HG03139 (cell line): Measurements from ENCODE around the gene TRAPPC4.
"Not testable (repeated sequence)": the region's sequence is repeated elsewhere in the genome, so short reads cannot be mapped to it uniquely, and the experiment has no call there.

Experiments used
- ATAC-seq: cut with Tn5 transposase; IDR thresholded peaks from one replicate; pipeline ENCODE4 v1.9.1; 2021; ENCODE audit not compliant: unreplicated experiment

The TRAPPC4 gene

GRCh38 chr11:119012629-119013170, 5.9 kb upstream of the TRAPPC4 start:
- ATAC-seq, result no peak

DNA sequence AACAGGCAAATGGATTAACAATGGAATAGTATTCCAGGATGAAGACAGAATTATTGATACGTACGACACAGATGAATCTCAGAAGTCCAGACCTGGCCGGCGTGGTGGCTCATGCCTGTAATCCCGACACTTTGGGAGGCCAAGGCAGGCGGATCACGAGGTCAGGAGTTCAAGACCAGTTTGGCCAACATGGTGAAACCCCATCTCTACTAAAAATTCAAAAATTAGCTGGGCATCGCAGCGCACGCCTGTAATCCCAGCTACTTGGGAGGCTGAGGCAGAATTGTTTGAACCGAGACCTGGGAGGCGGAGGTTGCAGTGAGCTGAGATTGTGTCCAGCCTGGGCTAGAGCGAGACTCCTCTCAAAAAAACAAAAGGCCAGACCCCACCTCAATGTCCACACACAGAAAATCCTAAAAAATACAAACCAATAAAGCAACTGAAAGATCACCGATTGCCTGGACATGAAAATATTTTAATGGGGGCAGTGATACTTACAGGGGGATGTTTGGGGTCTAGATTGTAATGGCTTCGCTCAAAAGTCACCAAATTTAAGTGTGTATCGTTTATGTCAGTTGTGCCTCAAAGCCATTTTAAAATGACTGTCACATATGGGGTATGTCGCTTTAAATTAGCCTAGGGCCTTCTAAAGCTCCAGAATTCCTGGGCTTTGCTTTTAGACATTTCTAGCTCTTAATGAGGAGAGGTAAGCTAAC, 4.2 kb upstream of the TRAPPC4 start:
- ATAC-seq, result no peak

- no peak for ATAC-seq
Observed at GRCh38 chr11:119015054-119015611, 3.4 kb upstream of the TRAPPC4 start.

GRCh38 chr11:119016216-119017009, 2.2 kb upstream of the TRAPPC4 start:
- ATAC-seq, result no peak

DNA sequence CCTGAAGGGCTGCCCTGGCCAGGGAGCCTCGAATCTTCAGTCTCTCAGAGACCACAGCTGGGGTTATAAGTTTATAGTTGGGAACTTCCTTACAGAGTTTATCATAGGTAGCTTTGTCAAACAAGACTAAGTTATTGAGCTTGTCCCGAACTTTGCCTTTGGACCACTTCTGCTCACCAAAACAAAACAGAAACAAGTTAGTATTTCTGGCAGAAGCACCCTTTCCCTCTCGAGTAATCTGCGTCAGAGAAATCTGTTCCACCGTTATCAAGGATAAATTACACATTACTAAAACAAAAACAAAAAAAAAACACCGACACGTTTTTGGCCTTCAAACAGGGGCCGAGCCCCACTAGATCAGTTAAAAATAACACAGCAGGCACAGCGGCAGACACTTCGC, 1.2 kb upstream of the TRAPPC4 start:
- not testable (repeated sequence) for ATAC-seq

- no peak for ATAC-seq
Observed at GRCh38 chr11:119019996-119020395, 1.4 kb downstream of the TRAPPC4 start.

GRCh38 chr11:119021631-119022030, 3.1 kb downstream of the TRAPPC4 start:
- no peak for ATAC-seq

DNA sequence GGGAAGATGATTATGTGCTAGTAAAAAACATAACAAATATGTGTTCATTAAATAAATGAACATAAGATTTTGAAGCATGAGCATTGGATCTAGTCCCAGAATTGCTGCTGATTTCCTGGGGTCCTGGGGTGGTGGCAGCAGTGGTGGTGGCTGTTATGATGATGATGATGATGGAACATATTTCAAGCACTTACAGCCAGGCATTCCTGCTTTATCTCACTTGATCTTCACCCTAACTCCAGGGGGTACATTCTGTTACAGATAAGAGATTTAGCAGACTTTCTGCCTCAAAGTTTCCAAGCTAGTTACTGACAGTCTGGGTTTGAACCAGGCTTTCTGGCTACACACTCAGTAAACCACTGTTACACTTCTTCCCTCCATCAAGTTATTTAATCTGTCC, 5.2 kb downstream of the TRAPPC4 start:
- no peak for ATAC-seq

DNA sequence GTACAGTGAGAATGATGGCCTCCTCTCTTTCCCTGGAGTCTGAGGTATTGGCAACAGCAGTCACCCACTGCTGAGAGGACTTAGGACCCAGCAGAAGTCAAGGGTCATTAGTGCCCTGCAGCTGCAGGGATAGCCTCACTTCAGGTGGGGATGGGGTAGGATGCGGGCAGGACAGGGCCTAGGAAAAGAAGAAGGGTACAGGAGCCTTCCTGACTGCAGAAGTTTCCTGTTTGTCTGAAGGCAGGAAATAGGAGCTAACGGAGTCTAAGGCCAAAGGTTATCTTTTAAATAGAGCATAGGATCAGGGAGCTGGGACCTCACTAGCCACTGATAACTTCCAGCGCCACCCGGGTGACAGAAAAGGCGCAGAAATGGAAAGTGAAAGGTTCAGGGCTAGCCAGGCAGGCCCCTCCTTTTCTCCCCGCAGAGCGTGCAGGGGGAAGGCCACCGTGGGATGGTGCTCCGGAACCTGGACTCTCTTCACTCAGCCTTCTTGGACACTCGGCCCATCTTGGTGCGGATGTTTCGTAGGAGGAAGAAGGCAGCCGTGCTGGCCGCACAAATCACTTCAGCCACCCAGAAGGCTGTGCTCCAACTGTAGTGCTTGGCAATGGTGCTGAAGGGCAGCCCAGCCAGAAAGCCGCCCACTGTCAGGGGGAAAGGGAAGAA, 6.0 kb downstream of the TRAPPC4 start:
- ATAC-seq, result no peak

DNA sequence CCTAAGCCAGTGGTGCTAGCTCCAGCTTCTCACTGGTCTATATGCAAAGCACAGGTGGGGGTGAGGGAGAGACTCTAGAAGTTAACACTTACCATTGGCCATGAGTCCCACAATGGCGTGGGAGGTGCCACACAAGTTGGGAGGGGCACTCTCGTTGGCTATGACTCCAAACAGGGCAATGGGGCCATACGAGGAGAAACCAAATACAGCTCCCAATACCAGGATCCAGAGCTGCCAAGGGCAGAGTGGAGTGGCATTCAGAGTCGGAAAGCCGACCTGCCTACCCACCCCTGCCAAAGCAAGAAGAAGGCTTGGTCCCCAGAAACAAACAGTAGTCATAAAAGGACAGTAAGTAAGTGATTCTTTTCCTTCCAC, 6.5 kb downstream of the TRAPPC4 start:
- no peak for ATAC-seq

DNA sequence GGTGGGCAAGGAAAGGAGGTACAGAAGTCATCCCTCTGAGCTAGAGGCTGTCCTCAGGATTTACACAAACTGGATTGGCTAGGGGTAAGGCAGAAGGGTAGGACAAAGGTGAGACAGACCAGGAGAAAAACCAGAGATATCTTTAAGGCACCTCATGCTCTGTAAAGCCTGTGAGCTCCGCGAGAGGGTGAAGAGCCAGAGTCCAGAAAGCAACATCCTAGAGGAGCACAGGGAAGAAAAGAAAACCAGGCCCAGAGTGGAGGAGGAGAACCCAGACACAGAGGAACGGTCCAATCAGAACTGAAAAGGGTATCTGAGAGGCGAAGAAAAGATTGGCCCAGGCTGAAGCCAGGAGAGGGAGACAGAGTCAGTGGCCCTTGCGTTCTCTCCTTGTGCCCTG, 7.0 kb downstream of the TRAPPC4 start:
- ATAC-seq, result no peak

DNA sequence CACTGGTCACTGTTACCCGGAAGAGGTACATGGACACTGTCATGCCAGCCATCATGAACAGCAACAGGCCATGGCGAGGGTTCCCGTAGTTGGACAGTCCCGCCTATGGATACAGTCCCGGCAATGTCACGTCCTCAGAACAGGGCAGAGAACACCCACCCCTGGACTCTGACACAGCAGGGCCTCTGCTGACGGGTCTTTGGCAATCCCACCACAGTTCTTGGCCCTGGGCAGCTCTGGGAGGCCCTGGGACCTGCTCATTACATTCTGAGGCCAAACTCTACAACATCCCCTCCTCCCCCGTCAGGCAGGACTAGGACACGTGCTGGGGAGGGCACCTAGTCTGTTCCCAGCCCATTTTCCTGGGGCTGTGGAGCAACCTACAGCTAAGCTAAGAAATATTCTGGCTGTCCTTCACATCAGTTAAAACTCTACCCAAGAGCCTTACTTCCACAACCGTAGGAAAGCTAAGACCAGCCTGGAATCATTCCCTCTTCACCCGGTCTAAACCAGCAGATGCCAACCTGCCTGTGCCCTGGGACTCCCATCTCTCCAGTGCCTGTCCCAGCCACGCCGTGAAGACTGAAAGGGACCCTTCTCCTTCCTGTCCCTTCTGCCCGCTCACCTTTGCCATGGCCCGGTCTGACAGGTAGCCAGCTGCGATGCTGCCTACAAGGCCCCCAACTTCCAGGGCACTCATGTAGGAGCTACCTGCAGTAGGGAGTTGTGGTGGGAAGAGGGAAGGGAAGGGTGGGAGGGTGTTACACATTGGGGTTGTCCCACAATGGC, 7.6 kb downstream of the TRAPPC4 start:
- no peak for ATAC-seq

DNA sequence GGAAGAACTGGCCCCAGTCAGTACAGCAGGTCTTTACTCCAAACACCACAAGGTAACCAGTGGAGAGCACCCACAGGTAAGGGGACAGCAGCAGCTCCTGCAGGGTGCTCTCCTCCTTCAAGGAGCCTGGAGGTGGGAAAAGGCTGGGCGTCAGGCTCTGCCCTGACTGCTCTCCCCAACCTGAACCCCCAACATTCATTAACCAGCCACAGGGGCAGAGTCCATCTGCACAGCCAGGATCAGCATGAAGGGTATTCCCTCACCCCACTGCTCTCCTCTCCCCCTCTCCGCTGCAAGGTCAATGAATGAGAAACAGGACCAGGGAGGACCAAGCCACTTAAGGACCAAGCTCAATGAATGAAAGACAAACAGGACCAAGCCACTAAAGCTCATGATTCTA, 8.4 kb downstream of the TRAPPC4 start:
- no peak for ATAC-seq

GRCh38 chr11:119027561-119028345, 9.2 kb downstream of the TRAPPC4 start:
- no peak for ATAC-seq

GRCh38 chr11:119028346-119029068, 9.9 kb downstream of the TRAPPC4 start:
- ATAC-seq, result no peak

GRCh38 chr11:119029069-119029339, 10.4 kb downstream of the TRAPPC4 start:
- no peak for ATAC-seq

- ATAC-seq, result no peak
Observed at GRCh38 chr11:119029340-119030028, 10.9 kb downstream of the TRAPPC4 start.

DNA sequence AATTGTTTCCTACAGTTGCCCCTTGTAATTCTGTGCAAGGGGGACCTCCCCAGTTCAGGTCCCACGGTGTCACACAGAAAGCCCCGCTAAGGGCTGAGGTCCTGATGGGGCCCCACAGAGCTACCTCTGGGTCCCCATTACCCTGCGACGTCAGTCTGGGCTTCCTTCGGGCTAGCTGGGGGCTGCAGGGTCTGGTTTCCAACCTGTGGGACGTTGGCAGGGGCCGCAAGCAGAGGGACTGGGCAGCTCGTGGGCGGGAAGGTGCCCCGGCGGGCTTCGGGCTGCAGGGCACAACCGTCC, 11.4 kb downstream of the TRAPPC4 start:
- peak; percentile 7 for ATAC-seq
